ENCODE results near the gene SNAPIN. TPM values are rescaled to one million over a fixed set of nuclear protein-coding genes. Genes with fewer than 3 reads are reported as not detected.
A peak's percentile ranks its signal among the peaks of the same experiment; 100 is the strongest.

Gene SNAPIN
- total RNA-seq, 1 experiment from 2014 or later = 48.5 TPM

DNA sequence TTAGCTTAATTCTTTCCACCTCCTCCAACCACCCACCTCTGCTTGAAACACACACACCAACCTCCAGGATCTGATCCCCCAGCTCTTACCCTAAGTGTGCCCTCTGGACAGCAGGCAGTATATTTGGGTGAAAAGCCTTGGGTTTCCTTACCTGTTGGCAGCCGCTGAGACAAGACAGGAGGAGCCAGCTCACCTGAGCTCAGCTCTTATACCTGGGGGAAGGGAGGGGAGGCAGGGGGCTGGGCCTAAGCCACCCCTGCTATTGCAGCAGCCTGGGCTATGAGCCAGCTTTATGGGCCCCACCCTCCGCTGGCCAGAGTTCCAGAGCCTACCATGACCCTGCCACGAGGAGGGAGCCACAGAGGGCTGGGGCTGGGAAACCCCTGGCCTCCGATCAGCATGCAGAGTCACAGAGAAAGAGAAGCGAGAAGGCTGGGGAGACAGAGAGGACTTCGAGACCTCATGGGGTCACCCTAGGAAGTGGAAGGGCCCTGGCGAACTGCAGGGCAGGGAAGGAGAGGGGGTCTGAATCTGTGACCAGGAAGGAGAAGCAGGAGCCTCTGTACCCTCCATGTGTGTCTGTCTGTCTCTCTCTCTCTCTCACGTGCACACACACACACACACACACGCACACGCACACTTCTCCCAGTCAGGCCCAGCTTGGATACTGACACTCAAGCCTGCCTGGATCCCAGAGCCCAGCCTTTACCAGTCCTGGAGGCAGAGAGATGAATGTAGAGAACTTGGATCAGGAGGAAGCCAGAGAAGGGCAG lies 42.2 kb upstream of the SNAPIN start, which contains the start of gene S100A14:
S100A14 (minus strand) TSS at position 182 of the 773 bp plus-strand sequence. CDS start 467 bp downstream, outside the sequence.
- Histone ChIP-seq H3K27me3 (ENCODE audit: control insufficient read depth, insufficient read depth, low read length) (no peaks in the 10 kb centered on the region; the same call in 1 of the 2 replicates), H3K4me3 (ENCODE audit: insufficient read depth, low read depth, low read length) (no peak within 1 kb of the TSS), H3K36me3 (replicated peaks; ENCODE audit: control insufficient read depth, insufficient read depth, low read length) (peaks cover 1% of the 10 kb centered on the region; the same call in 1 of the 2 replicates)
- peak; percentile 66 for DNase-seq

DNA sequence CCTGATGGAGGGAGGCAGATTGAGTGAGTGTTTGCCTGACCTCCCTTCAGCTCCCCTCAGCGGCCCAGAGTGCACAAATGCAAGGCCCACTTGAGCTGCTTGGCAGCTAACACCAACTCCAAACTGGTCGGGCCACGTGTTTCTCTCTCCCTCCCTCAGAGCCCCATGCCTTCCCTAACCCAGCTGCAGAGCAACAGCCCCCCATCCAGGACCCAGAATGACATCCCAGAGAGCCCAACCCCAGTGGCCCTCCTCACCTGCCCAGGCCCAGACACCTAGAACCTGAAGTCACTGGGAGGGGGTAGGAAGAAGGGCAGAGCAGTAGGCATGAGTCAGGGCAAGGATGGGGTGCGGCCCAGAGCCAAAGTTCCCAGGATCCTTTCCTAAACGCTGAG lies 41.6 kb upstream of the SNAPIN start:
- H3K27me3 ChIP-seq (ENCODE audit: control insufficient read depth, insufficient read depth, low read length) = no peaks in the 10 kb centered on the region; the same call in 1 of the 2 replicates
- DNase-seq = peak; percentile 38
- H3K4me3 ChIP-seq (ENCODE audit: insufficient read depth, low read depth, low read length) = no peak overlapping the region
- peaks cover 1% of the 10 kb centered on the region; the same call in 1 of the 2 replicates for H3K36me3 ChIP-seq (replicated peaks; ENCODE audit: control insufficient read depth, insufficient read depth, low read length)

DNA sequence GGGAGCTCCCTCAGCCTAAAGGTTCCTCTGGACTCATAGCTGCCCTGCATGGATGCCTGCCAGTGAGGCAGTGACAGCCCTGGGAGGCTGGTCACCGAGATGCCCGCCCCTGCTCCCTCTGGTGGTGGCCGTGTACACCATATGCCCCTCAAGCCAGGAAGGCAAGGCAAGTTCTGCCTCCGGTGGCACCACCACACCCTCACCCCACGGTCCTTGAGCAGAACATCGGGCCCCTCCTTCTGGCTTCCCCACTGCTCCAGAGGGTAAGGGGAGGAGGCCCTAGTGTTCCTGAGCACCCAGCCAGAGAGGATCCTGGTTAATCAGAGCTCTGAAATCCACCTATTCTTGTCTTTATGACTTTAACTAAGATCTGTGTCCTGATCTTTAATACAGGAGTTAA lies 40.8 kb upstream of the SNAPIN start:
- H3K4me3 ChIP-seq (ENCODE audit: insufficient read depth, low read depth, low read length) = no peak overlapping the region
- H3K27me3 ChIP-seq (ENCODE audit: control insufficient read depth, insufficient read depth, low read length) = no peaks in the 10 kb centered on the region
- peak; percentile 87 for DNase-seq
- peaks cover 1% of the 10 kb centered on the region; the same call in 1 of the 2 replicates for H3K36me3 ChIP-seq (replicated peaks; ENCODE audit: control insufficient read depth, insufficient read depth, low read length)

DNA sequence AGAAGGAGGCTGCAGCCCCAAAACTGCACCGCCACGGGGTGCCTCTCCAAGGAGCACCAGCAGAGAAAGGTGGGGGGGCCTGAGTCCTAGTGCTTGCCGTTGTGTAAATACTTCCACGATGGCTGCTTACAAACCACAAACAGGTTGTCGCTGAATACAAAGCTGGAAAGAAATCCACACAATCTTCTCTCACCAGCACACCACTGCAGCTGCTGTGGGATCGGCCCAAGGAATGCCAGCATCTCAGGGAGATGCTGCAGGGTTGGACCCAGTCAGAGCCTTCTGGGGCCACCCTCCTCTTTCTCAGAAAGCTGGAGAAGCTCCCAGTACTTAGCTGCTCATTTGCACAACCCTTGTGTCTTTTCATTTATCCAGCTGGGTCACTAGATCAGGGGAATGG lies 39.3 kb upstream of the SNAPIN start:
- no peaks in the 10 kb centered on the region for H3K27me3 ChIP-seq (ENCODE audit: control insufficient read depth, insufficient read depth, low read length)
- H3K36me3 ChIP-seq (replicated peaks; ENCODE audit: control insufficient read depth, insufficient read depth, low read length) = peaks cover 1% of the 10 kb centered on the region; the same call in 1 of the 2 replicates
- no peak for DNase-seq

DNA sequence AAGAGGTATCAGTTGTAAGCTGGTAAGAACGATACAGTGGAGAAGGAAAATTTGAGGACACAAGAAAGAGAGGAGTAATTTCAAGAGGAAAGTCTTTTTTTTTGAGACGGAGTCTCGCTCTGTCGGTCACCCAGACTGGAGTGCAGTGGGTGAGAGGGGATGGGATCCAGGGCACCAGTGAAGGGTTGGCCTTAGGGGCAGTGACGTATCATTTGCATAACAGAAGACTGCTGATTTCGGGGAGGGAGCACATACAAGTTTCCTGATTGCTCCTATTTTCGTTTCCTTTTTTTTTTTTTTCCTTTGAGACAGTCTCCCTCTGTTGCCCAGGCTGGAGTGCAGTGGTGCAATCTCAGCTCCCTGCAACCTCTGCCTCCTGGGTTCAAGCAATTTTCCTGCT lies 35.4 kb upstream of the SNAPIN start:
- peaks cover 1% of the 10 kb centered on the region; the same call in 1 of the 2 replicates for H3K36me3 ChIP-seq (replicated peaks; ENCODE audit: control insufficient read depth, insufficient read depth, low read length)
- H3K27me3 ChIP-seq (ENCODE audit: control insufficient read depth, insufficient read depth, low read length) = no peaks in the 10 kb centered on the region
- no peak overlapping the region for H3K4me3 ChIP-seq (ENCODE audit: insufficient read depth, low read depth, low read length)
- DNase-seq = peak; percentile 63

More for the DNA sequence above, 39.3 kb upstream of the SNAPIN start:
- no peak overlapping the region for H3K4me3 ChIP-seq (ENCODE audit: insufficient read depth, low read depth, low read length)

DNA sequence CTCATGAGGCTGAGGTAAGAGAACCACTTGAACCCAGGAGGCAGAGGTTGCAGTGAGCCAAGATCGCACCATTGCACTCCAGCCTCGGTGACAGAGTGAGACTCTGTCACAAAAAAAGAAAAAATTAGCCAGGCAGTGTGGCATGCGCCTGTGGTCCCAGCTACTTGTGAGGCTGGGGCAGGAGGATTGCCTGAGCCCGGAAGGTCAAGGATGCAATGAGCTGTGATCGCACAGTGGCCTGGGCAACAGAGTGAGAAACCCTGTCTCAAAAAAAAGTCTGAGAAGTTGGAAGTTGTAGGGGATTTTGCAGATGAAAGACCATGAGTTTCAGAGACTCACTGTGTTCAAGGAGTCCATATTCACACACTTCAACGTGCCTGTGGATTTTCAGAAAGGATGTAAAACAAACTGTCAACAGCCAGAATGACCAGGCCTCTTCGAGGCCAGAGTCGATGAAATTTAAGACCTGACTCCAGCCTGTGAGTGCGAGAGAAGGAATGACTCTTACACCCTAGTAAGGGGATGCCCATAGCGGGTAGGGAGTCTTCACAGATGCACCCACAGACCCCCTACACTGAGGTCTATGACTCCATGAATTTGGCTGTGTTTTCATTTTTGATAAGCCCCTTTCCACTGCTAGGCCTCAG lies 33.4 kb upstream of the SNAPIN start:
- H3K4me3 ChIP-seq (ENCODE audit: insufficient read depth, low read depth, low read length) = no peak overlapping the region
- no peak for DNase-seq
- no peaks in the 10 kb centered on the region; the same call in 1 of the 2 replicates for H3K36me3 ChIP-seq (replicated peaks; ENCODE audit: control insufficient read depth, insufficient read depth, low read length)
- no peaks in the 10 kb centered on the region for H3K27me3 ChIP-seq (ENCODE audit: control insufficient read depth, insufficient read depth, low read length)

DNA sequence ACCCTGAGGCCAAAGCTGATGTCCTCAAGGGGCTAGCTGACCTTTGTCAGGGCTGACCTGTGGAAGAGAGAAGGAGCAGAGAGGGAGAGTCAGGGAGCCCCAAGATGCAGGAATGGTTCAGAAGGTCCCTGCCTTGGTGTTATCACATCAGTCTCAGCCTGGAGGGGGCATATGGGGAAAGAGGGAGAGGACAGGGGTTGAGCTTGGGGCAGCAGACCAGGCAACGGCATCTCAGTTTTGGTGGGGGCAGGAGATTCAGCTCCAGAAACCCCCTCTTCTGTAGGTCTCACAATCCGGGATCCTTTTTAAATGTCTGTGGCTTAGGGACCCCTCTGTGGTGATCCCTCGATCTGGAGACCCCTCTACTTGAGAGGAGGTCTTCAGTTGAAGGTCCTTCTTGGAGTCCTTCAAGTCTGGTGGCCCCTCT lies 32.0 kb upstream of the SNAPIN start:
- Histone ChIP-seq H3K27me3 (ENCODE audit: control insufficient read depth, insufficient read depth, low read length) (no peaks in the 10 kb centered on the region), H3K4me3 (ENCODE audit: insufficient read depth, low read depth, low read length) (peak overlapping the region; percentile 60), H3K36me3 (replicated peaks; ENCODE audit: control insufficient read depth, insufficient read depth, low read length) (no peaks in the 10 kb centered on the region; the same call in 1 of the 2 replicates)
- DNase-seq = no peak

DNA sequence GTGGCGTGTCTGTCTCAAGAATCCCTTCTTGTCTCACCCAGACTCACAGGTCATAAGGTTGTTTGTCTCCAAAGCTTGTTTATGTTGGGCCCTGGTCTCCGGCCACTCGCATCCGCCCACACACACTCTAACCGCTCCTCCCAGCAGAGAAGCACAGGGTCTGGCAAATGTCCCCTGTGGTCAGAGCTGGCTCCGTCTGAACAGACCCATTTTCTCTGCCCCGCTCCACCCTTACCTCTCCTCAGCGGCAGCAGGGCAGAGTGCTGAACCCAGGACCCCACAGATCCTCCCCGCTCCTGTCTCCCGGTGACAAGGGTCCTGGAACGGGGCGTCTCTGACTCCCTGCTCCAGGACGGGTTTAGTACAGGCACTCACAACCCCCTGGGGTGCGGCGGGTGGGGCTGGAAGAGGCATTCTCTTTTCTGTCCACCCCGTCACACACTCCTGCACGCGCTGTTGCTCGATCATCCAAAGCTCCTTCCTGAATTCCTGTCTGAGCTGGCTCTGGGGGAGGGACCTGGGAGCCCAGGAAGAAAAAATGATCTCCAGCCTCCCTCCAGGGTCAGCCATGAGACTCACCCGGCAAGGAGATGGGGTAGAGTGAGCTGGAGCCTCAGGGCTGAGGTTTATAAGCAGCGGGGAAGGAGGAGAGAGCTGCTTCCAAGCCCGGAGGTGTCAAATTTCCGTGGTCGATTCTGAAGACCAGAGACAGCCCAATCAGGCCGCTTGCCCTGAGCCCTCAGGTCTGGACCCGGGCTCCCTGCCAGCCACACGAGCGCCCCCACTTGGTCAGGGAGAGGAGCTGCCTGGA lies 31.4 kb upstream of the SNAPIN start, which contains the start of gene S100A13:
S100A13 (minus strand) TSS at position 602 of the 811 bp plus-strand sequence. CDS start 1,033 bp downstream, outside the sequence.
- H3K36me3 ChIP-seq (replicated peaks; ENCODE audit: control insufficient read depth, insufficient read depth, low read length) = no peaks in the 10 kb centered on the region; the same call in 1 of the 2 replicates
- peak within 1 kb of the TSS; percentile 60 for H3K4me3 ChIP-seq (ENCODE audit: insufficient read depth, low read depth, low read length)
- peak; percentile 98 for DNase-seq
- H3K27me3 ChIP-seq (ENCODE audit: control insufficient read depth, insufficient read depth, low read length) = no peaks in the 10 kb centered on the region

DNA sequence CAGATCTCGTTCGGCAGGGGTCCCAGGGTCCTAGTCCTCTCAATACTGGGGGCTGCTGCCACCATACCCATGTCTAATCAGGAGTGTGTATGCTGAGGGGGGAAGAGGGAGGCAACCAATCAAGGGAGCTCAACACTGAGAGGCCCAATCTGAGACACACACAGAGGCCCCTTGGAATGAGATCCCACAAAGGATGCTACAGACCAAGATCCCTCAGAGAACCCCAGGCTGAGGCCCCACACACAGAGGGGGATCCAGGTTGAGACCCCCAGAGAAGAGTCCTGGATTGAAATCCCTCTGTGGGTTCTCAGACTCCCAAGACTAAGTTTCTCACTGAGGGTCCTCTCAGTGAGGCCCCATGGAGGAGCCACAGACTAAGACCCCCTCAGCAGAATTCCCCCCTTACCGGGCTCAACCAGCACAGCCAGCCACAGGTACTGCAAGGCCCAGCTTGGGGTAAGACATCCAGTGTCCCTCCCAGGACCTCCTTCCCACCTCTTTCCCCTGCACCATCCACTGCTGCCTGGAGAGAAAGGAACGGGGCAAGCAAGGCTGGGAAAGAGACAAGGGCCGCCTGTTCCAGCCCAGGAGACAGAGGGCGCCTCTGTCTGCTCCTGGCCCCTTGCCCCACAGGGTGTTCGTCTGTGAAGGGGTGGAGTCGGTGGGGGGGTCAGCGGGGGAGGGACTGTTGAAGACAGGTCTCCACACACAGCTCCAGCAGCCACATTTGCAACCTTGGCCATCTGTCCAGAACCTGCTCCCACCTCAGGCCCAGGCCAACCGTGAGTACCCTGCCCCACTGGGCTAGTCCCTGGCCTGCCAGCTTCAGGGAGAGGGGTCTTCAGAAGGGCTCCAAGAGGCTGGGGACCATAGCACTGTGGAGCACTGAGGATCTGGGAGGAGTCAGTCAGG lies 30.5 kb upstream of the SNAPIN start, which contains the start of gene S100A1:
S100A1 (plus strand) TSS at position 720 of the 912 bp plus-strand sequence. CDS start 2,088 bp downstream, outside the sequence.
- no peaks in the 10 kb centered on the region for H3K27me3 ChIP-seq (ENCODE audit: control insufficient read depth, insufficient read depth, low read length)
- peak within 1 kb of the TSS; percentile 60 for H3K4me3 ChIP-seq (ENCODE audit: insufficient read depth, low read depth, low read length)
- DNase-seq = peak; percentile 54
- H3K36me3 ChIP-seq (replicated peaks; ENCODE audit: control insufficient read depth, insufficient read depth, low read length) = peaks cover 1% of the 10 kb centered on the region; the same call in 1 of the 2 replicates

DNA sequence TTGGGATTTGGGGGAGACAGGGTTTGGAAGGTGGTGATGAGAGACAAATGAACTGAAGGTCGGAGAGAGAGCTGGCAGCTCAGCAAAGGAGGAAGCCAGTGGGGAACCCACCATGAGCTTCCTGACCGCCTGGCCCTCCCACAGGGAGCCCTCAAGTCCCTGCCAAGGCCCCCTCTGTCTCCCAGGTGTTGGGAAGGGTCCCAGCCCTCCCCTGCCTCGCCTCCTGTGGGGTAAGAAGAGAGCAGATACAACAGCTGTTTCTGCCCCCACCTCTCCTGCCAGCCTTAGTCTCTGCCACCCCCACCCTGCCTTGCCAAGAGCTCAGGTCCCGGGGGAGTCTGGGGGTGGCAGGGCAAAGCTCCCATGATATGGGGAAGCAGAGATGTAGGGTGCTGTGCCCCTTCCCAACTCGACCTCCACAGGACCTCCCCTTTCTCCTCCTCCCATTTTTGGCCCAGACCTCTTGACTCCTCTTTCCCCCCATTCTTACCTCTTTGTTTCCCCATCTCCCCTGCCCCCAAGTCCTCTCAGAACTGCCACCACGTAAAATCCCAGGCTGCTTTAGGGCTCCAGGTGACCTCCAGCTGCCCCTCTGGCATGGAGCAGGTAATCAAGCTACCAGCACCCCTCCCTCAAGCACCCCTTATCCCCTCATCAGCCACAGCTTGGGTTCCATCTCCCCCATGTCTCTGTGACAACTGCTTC lies 29.7 kb upstream of the SNAPIN start:
- no peak overlapping the region for H3K4me3 ChIP-seq (ENCODE audit: insufficient read depth, low read depth, low read length)
- H3K27me3 ChIP-seq (ENCODE audit: control insufficient read depth, insufficient read depth, low read length) = no peaks in the 10 kb centered on the region
- DNase-seq = peak; percentile 37
- peaks cover 1% of the 10 kb centered on the region; the same call in 1 of the 2 replicates for H3K36me3 ChIP-seq (replicated peaks; ENCODE audit: control insufficient read depth, insufficient read depth, low read length)

DNA sequence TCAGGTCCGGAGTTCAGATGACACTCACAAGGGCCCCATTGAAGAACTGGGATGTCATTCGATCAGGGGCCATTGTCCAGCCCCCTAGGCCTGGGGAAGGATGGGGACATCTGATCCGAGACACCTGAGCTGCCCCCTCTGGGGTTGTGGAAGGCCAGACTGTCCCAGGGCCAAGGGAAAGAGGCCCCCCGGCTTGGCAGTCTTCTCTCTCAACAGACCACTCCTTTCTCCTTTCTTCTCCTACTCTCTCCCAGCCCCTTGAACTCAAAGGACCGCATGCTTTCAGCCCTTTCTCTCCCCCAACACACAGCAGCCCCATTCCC lies 29.2 kb upstream of the SNAPIN start:
- H3K4me3 ChIP-seq (ENCODE audit: insufficient read depth, low read depth, low read length) = no peak overlapping the region
- H3K27me3 ChIP-seq (ENCODE audit: control insufficient read depth, insufficient read depth, low read length) = no peaks in the 10 kb centered on the region
- peaks cover 1% of the 10 kb centered on the region; the same call in 1 of the 2 replicates for H3K36me3 ChIP-seq (replicated peaks; ENCODE audit: control insufficient read depth, insufficient read depth, low read length)
- DNase-seq = no peak

DNA sequence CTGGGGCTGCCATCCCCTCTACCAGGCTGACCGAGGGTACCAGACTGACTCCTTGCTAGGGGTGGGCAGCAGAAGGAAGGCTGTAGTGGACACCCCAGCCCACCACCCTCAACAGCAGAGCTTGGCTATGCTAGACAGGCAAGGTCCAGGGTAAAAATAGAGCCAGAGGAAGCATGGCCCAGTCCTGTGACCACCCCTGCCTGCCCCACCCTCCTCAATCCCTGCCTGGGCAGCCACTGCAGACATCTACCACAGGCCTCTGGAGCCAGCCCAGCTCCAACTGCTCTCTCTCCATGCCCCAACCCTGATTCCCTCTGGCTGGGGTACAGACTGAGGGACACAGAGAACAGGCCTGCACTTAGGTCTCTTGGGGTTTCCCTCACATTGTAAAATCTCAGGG lies 28.5 kb upstream of the SNAPIN start:
- Histone ChIP-seq H3K4me3 (ENCODE audit: insufficient read depth, low read depth, low read length) (no peak overlapping the region), H3K27me3 (ENCODE audit: control insufficient read depth, insufficient read depth, low read length) (no peaks in the 10 kb centered on the region), H3K36me3 (replicated peaks; ENCODE audit: control insufficient read depth, insufficient read depth, low read length) (peaks cover 1% of the 10 kb centered on the region; the same call in 1 of the 2 replicates)
- DNase-seq = no peak

DNA sequence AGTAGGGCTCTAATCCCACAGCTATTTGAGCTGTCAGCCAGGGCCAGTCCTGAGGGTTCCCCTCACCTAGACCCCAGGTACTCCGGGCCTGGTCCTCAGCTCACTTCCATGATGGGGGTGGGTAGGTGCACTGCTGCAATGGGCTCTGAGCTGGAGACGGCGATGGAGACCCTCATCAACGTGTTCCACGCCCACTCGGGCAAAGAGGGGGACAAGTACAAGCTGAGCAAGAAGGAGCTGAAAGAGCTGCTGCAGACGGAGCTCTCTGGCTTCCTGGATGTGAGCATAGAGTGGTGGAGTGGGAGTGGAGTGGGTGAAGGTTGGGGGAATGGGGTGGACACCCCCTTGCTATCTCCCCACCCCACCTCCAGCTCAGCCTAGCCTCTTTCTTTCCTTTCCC lies 28.1 kb upstream of the SNAPIN start:
- H3K36me3 ChIP-seq (replicated peaks; ENCODE audit: control insufficient read depth, insufficient read depth, low read length) = peaks cover 1% of the 10 kb centered on the region; the same call in 1 of the 2 replicates
- DNase-seq = no peak
- H3K4me3 ChIP-seq (ENCODE audit: insufficient read depth, low read depth, low read length) = no peak overlapping the region
- no peaks in the 10 kb centered on the region for H3K27me3 ChIP-seq (ENCODE audit: control insufficient read depth, insufficient read depth, low read length)
